ENCODE data around the gene SMYD5. TPM values are rescaled to one million over a fixed set of nuclear protein-coding genes. Genes with fewer than 3 reads are reported as not detected.
"Not testable (repeated sequence)": the region's sequence is repeated elsewhere in the genome, so short reads cannot be mapped to it uniquely, and the experiment has no call there.

SMYD5 gene
- total RNA-seq, 1 experiment from 2014 or later: 49.4 TPM

DNA sequence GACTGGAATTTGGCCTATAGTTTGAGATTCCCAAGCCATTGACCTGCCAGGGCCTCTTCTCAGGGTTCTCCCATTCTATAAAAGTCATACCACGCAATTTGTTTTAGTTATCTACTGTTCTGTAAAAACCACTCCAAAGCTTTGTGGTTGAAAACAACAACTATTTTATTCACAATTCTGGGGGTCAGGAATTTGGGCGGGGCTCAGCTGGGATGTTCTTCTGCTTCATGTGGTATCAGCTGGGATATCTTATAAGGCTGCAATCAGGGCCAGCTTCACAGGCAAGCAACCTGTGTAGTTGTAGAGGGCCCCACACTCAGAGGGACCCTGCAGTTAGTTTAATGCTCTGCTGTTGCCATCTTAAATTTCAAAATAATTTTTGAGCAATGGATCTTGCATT lies 28.1 kb upstream of the SMYD5 start:
- no peak overlapping the region for H3K4me2 ChIP-seq (ENCODE audit: low read length)
- H3K9me3 ChIP-seq (ENCODE audit: low read length): no peaks in the 10 kb centered on the region
- DNase-seq (no peak), ATAC-seq (no peak)
- CTCF ChIA-PET: no interaction called here
- H3K9ac ChIP-seq (ENCODE audit: low read length): no peak overlapping the region
- H4K20me1 ChIP-seq (ENCODE audit: low read length): no peaks in the 10 kb centered on the region
- no peak overlapping the region for H3K27ac ChIP-seq (ENCODE audit: low read length)
- POLR2A ChIA-PET (ENCODE audit: unreplicated experiment): no interaction called here
- no peak overlapping the region for H3K4me3 ChIP-seq (ENCODE audit: low read length)
- BruUV-seq (replicated peaks): no TSS peak
- no peaks in the 10 kb centered on the region for H3K36me3 ChIP-seq (ENCODE audit: low read depth, low read length)
- H3K4me1 ChIP-seq (ENCODE audit: insufficient read depth, low read length): no peaks in the 10 kb centered on the region
- H3K27me3 ChIP-seq (ENCODE audit: low read length): peaks cover 15% of the 10 kb centered on the region
- H3F3A ChIP-seq (ENCODE audit: low read length, unreplicated experiment): no peaks in the 10 kb centered on the region
- intact Hi-C loops (cut with micrococcal nuclease): no loop called here
- H3K9me2 ChIP-seq (replicated peaks; ENCODE audit: low read length): no peaks in the 10 kb centered on the region
- no peaks in the 10 kb centered on the region for H3K79me2 ChIP-seq (ENCODE audit: low read length)
- H2AFZ ChIP-seq (ENCODE audit: low read length): no peak overlapping the region
- TF ChIP-seq EZH2 (IDR thresholded peaks at IDR 0.05; ENCODE audit: low read length, unreplicated experiment) (no peak), CTCF (conservative IDR thresholded peaks at IDR 0.05; ENCODE audit: low read depth, low read length) (no peak), EZH2phosphoT487 (IDR thresholded peaks at IDR 0.05; ENCODE audit: borderline replicate concordance, low read length) (no peak)

DNA sequence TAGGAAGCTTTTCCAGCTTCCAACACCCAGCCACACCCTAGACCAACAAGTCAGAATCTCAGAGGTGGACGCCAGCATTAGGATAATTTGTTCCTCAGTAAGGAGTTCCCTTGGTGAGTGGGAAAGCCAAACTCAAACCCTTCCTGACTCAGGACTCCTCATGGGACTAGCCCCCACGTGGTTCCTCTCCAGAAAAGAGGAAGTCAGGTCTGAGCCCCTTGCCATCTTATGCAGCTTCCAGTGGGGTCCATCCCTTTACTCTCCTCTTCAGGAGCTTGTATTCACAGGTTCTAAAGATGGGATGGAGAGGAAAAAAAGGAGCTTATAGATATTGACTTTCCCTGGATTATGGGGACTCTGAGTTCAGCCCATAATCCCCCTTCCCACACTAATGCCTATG lies 26.5 kb upstream of the SMYD5 start:
- H3K4me2 ChIP-seq (ENCODE audit: low read length): no peak overlapping the region
- ChIA-PET POLR2A (ENCODE audit: unreplicated experiment) (no interaction called here), CTCF (no interaction called here)
- no peaks in the 10 kb centered on the region for H3K79me2 ChIP-seq (ENCODE audit: low read length)
- H3K9me2 ChIP-seq (replicated peaks; ENCODE audit: low read length): no peaks in the 10 kb centered on the region
- H3K9ac ChIP-seq (ENCODE audit: low read length): no peak overlapping the region
- no peaks in the 10 kb centered on the region for H4K20me1 ChIP-seq (ENCODE audit: low read length)
- intact Hi-C loops (cut with micrococcal nuclease): no loop called here
- H3K27ac ChIP-seq (ENCODE audit: low read length): no peak overlapping the region
- H2AFZ ChIP-seq (ENCODE audit: low read length): no peak overlapping the region
- TF ChIP-seq CTCF (conservative IDR thresholded peaks at IDR 0.05; ENCODE audit: low read depth, low read length): no peak
- TF ChIP-seq EZH2phosphoT487 (IDR thresholded peaks at IDR 0.05; ENCODE audit: borderline replicate concordance, low read length): no peak
- no peaks in the 10 kb centered on the region for H3F3A ChIP-seq (ENCODE audit: low read length, unreplicated experiment)
- no peak for ATAC-seq
- no peak for DNase-seq
- H3K4me3 ChIP-seq (ENCODE audit: low read length): no peak overlapping the region
- H3K27me3 ChIP-seq (ENCODE audit: low read length): peaks cover 15% of the 10 kb centered on the region
- H3K9me3 ChIP-seq (ENCODE audit: low read length): no peaks in the 10 kb centered on the region
- H3K4me1 ChIP-seq (ENCODE audit: insufficient read depth, low read length): no peaks in the 10 kb centered on the region
- H3K36me3 ChIP-seq (ENCODE audit: low read depth, low read length): no peaks in the 10 kb centered on the region
- BruUV-seq (replicated peaks): no TSS peak

DNA sequence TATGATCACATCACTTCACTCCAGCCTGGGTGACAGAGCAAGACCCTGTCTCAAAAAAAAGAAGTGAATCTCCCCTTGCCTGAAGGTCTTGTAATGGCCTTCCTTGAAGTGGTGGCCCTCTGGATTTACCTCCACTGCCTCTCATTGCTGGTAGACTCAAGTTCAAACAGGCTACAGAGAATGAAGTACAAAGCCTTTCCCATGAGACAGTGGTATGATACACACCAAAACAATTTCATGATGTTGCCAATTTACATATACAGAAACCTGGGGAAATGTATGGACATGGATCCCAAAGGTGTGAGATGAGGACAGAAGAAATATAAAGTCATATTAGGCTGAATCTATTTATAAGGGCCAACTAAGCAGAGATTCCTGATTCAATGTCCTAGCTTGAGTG lies 16.5 kb upstream of the SMYD5 start:
- Histone ChIP-seq H3K27me3 (ENCODE audit: low read length) (peaks cover 49% of the 10 kb centered on the region), H3K4me1 (ENCODE audit: insufficient read depth, low read length) (peaks cover 1% of the 10 kb centered on the region; the same call in 1 of the 2 replicates), H3K9me3 (ENCODE audit: low read length) (no peaks in the 10 kb centered on the region), H3K79me2 (ENCODE audit: low read length) (no peaks in the 10 kb centered on the region), H3K36me3 (ENCODE audit: low read depth, low read length) (no peaks in the 10 kb centered on the region), H3K4me2 (ENCODE audit: low read length) (no peak overlapping the region), H4K20me1 (ENCODE audit: low read length) (no peaks in the 10 kb centered on the region), H3F3A (ENCODE audit: low read length, unreplicated experiment) (no peaks in the 10 kb centered on the region), H3K9me2 (replicated peaks; ENCODE audit: low read length) (no peaks in the 10 kb centered on the region), H3K27ac (ENCODE audit: low read length) (no peak overlapping the region), H3K9ac (ENCODE audit: low read length) (no peak overlapping the region), H3K4me3 (ENCODE audit: low read length) (no peak overlapping the region), H2AFZ (ENCODE audit: low read length) (no peak overlapping the region)
- ATAC-seq (no peak), DNase-seq (no peak)
- POLR2A ChIA-PET (ENCODE audit: unreplicated experiment): no interaction called here
- intact Hi-C loops (cut with micrococcal nuclease): no loop called here
- CTCF ChIA-PET: no interaction called here
- BruUV-seq (replicated peaks): no TSS peak
- TF ChIP-seq EZH2phosphoT487 (IDR thresholded peaks at IDR 0.05; ENCODE audit: borderline replicate concordance, low read length) (no peak), EZH2 (IDR thresholded peaks at IDR 0.05; ENCODE audit: low read length, unreplicated experiment) (no peak)

DNA sequence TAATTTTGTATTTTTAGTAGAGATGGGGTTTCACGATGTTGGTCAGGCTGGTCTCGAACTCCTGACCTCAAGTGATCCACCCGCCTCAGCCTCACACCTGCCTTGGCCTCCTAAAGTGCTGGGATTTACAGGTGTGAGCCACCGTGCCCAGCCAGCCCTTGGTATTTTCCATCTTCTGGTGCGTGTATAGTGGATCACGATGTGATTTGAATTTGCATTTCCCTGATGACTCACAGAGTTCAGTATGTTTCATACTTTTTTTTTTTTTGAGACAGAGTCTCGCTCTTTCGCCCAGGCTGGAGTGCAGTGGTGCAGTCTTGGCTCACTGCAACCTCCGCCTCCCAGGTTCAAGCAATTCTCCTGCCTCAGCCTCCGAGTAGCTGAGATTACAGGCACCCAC lies 13.8 kb upstream of the SMYD5 start:
- peaks cover 66% of the 10 kb centered on the region for H3K27me3 ChIP-seq (ENCODE audit: low read length)
- H3K36me3 ChIP-seq (ENCODE audit: low read depth, low read length); BruUV-seq (replicated peaks); POLR2A ChIA-PET (ENCODE audit: unreplicated experiment); H3K9me3 ChIP-seq (ENCODE audit: low read length); H3F3A ChIP-seq (ENCODE audit: low read length, unreplicated experiment); H3K79me2 ChIP-seq (ENCODE audit: low read length); H3K4me3 ChIP-seq (ENCODE audit: low read length); intact Hi-C loops (cut with micrococcal nuclease); H3K4me1 ChIP-seq (ENCODE audit: insufficient read depth, low read length); CTCF ChIA-PET; H3K27ac ChIP-seq (ENCODE audit: low read length); H3K9me2 ChIP-seq (replicated peaks; ENCODE audit: low read length); H4K20me1 ChIP-seq (ENCODE audit: low read length); H2AFZ ChIP-seq (ENCODE audit: low read length); H3K9ac ChIP-seq (ENCODE audit: low read length); H3K4me2 ChIP-seq (ENCODE audit: low read length): not testable (repeated sequence)
- peak; percentile 49 for DNase-seq
- peak; percentile 38 for ATAC-seq
